B cell (primary cell): ENCODE data around the gene NACAD.

Source experiments
- CTCF ChIP-seq: fragments of 200-600 bp; IDR thresholded peaks from one replicate; pipeline ENCODE4 v1.8.0; 2022; ENCODE audit warnings: antibody characterized with exemption, mild to moderate bottlenecking
- EZH2 ChIP-seq: IDR thresholded peaks from 2 replicates; pipeline ENCODE4 v1.6.1; 2012; ENCODE audit warnings: borderline replicate concordance, low read depth, mild to moderate bottlenecking, moderate library complexity, low read length; ENCODE audit not compliant: insufficient read depth, poor library complexity, severe bottlenecking

GRCh38 chr7:45101748-45102147 lies 13.0 kb upstream of the NACAD start:
- TF ChIP-seq CTCF (no peak), EZH2 (no peak)
